Thoracic aorta (tissue), 2 donors: Measurements from ENCODE around the gene BSN. TPM values are rescaled to one million over a fixed set of nuclear protein-coding genes. Genes with fewer than 3 reads are reported as not detected.

Experiments used
- ATAC-seq: fragments of 150-250 bp; one replicate; pipeline ENCODE4 v1.8.0; 2017; ENCODE audit warnings: low read depth; ENCODE audit not compliant: insufficient number of reproducible peaks, low FRiP score
- DNase-seq: peaks from one replicate; pipeline ENCODE4 v3.0.0-alpha.2; 2020; ENCODE audit warnings: low spot score
- H3K27ac ChIP-seq, 2 donors: fragments of 200-600 bp; sonication (generic); 1 replicate in 1 of 2; 2 replicates in 1 of 2; pipeline ENCODE4 v1.5.1; 2016; ENCODE audit warnings: mild to moderate bottlenecking in 2 of 2, moderate library complexity in 2 of 2
- H3K27me3 ChIP-seq: fragments of 200-600 bp; sonication (generic); replicated peaks from 2 replicates; pipeline ENCODE4 v1.6.0; 2016; ENCODE audit warnings: mild to moderate bottlenecking; ENCODE audit not compliant: insufficient read depth
- H3K36me3 ChIP-seq: fragments of 200-600 bp; sonication (generic); one replicate; pipeline ENCODE4 v1.5.1; 2016
- H3K4me1 ChIP-seq, 2 donors: fragments of 200-600 bp; sonication (generic); 1 replicate in 1 of 2; 2 replicates in 1 of 2; pipeline versions ENCODE4 v1.5.1 to v1.6.0; 2016; ENCODE audit warnings: low read depth in 2 of 2, mild to moderate bottlenecking in 1 of 2; ENCODE audit not compliant: control insufficient read depth in 1 of 2
- H3K4me3 ChIP-seq: fragments of 200-600 bp; sonication (generic); 2 replicates; pipeline ENCODE4 v1.5.1; 2016; ENCODE audit warnings: mild to moderate bottlenecking
- H3K9me3 ChIP-seq: fragments of 200-600 bp; sonication (generic); 2 replicates; pipeline ENCODE4 v1.5.1; 2016
- total RNA-seq, 2 donors: library from RNA; depleted of rRNA; stranded (reverse); fragments of >200 nt; gene quantifications; one replicate each; pipeline versions ENCODE4 v1.1.0 to v1.2.3, GENCODE V29; 2016
- TF ChIP-seq, protein P1 (sequence below): fragments of 200-600 bp; sonication (generic); IDR thresholded peaks from one replicate; pipeline ENCODE4 v1.5.1; 2019; ENCODE audit warnings: antibody characterized with exemption

The BSN gene
- total RNA-seq, 2 donors from 2014 or later: 0.27 to 0.35 TPM

DNA sequence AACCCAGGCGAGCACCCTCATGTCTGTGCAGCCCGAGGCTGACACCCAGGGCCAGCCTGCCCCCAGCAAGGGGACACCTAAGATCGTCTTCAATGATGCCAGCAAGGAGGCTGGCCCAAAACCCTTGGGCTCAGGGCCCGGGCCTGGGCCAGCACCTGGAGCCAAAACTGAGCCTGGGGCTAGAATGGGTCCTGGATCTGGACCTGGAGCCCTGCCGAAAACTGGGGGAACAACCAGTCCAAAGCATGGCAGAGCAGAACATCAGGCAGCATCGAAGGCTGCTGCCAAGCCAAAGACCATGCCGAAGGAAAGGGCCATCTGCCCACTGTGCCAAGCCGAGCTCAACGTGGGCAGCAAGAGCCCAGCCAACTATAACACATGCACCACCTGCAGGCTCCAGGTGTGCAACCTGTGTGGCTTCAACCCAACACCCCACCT lies 88.5 kb downstream of the BSN start:
- peaks cover 0 to 13% of the 10 kb centered on the region in 2 donors for H3K4me1 ChIP-seq
- ATAC-seq: no peak
- TF ChIP-seq, protein P1, sequence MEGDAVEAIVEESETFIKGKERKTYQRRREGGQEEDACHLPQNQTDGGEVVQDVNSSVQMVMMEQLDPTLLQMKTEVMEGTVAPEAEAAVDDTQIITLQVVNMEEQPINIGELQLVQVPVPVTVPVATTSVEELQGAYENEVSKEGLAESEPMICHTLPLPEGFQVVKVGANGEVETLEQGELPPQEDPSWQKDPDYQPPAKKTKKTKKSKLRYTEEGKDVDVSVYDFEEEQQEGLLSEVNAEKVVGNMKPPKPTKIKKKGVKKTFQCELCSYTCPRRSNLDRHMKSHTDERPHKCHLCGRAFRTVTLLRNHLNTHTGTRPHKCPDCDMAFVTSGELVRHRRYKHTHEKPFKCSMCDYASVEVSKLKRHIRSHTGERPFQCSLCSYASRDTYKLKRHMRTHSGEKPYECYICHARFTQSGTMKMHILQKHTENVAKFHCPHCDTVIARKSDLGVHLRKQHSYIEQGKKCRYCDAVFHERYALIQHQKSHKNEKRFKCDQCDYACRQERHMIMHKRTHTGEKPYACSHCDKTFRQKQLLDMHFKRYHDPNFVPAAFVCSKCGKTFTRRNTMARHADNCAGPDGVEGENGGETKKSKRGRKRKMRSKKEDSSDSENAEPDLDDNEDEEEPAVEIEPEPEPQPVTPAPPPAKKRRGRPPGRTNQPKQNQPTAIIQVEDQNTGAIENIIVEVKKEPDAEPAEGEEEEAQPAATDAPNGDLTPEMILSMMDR: no peak
- H3K36me3 ChIP-seq: no peaks in the 10 kb centered on the region
- no peaks in the 10 kb centered on the region for H3K9me3 ChIP-seq
- H3K27me3 ChIP-seq: no peaks in the 10 kb centered on the region
- no peak overlapping the region for H3K27ac ChIP-seq
- DNase-seq: no peak
- H3K4me3 ChIP-seq: no peak overlapping the region

DNA sequence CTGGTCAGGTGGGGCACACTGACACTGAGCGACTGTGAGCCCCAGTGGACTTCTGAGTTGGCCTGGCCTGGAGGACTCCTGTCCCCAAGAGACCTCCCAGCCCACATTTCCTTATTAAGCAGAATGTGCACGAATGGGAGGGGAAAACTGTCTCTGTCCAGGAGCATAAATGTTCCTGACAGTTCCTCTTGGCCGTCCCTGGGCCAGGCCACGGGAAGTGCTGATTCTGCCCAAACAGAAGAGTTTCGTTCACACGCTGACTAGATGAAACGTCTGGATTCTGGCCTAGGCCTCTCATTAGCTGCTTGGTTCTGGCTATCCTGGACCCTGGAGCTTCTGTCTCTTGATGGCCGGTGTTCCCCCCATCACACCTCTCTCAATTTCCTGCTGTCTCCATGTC lies 90.4 kb downstream of the BSN start:
- TF ChIP-seq, protein P1: no peak
- H3K27me3 ChIP-seq: no peaks in the 10 kb centered on the region
- peaks cover 5 to 9% of the 10 kb centered on the region in 2 donors for H3K4me1 ChIP-seq
- H3K9me3 ChIP-seq: no peaks in the 10 kb centered on the region
- H3K36me3 ChIP-seq: no peaks in the 10 kb centered on the region
- no peak overlapping the region for H3K4me3 ChIP-seq
- ATAC-seq: no peak
- DNase-seq: no peak
- H3K27ac ChIP-seq: no peak overlapping the region

DNA sequence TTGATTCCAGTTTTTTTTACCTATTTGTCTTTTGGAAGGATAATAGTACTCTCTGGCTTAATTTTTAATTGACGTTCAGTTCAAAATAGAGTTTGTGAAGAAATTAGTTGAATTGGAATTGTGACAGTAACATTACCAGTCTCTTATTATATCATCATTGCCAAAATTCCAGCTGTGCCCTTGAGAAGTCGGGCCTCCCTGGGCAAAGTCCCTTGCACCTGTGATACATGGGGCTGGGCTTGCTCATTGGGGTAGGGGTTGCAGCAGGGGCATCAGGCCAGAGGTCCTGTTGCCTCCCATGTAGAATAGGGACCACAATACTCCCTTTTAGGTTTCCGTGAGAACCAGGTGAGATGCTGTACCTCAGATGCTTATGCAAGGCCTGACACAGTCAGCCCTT lies 92.0 kb downstream of the BSN start:
- DNase-seq (no peak), ATAC-seq (no peak)
- no peaks in the 10 kb centered on the region for H3K36me3 ChIP-seq
- TF ChIP-seq, protein P1: no peak
- no peak overlapping the region for H3K27ac ChIP-seq
- no peaks in the 10 kb centered on the region for H3K9me3 ChIP-seq
- H3K4me3 ChIP-seq: no peak overlapping the region
- no peaks in the 10 kb centered on the region for H3K27me3 ChIP-seq
- peaks cover 5 to 9% of the 10 kb centered on the region in 2 donors for H3K4me1 ChIP-seq

DNA sequence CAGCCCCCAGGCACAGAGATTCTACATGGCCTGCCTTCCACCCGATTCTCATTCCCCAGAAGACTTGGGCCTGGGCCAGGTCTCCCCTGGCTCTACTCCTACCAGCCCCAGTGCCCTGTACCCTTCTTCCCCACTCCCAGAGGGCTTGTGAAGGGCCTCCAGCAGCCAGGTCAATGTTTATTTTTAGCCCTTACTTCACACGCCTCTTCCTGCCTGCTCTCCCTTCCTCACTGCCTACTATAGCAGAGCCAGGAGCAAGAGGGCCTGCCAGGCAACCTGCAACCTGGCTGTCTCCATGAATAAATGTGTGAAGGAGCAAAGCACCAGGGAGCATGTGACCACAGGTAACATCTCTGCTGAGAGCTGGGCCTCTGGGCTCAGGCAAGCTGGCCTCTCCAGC lies 93.5 kb downstream of the BSN start:
- no peaks in the 10 kb centered on the region for H3K36me3 ChIP-seq
- DNase-seq (no peak), ATAC-seq (no peak)
- H3K27me3 ChIP-seq: no peaks in the 10 kb centered on the region
- H3K9me3 ChIP-seq: no peaks in the 10 kb centered on the region
- H3K4me3 ChIP-seq: no peak overlapping the region
- TF ChIP-seq, protein P1: no peak
- no peak overlapping the region for H3K27ac ChIP-seq
- peaks cover 5 to 9% of the 10 kb centered on the region in 2 donors for H3K4me1 ChIP-seq

DNA sequence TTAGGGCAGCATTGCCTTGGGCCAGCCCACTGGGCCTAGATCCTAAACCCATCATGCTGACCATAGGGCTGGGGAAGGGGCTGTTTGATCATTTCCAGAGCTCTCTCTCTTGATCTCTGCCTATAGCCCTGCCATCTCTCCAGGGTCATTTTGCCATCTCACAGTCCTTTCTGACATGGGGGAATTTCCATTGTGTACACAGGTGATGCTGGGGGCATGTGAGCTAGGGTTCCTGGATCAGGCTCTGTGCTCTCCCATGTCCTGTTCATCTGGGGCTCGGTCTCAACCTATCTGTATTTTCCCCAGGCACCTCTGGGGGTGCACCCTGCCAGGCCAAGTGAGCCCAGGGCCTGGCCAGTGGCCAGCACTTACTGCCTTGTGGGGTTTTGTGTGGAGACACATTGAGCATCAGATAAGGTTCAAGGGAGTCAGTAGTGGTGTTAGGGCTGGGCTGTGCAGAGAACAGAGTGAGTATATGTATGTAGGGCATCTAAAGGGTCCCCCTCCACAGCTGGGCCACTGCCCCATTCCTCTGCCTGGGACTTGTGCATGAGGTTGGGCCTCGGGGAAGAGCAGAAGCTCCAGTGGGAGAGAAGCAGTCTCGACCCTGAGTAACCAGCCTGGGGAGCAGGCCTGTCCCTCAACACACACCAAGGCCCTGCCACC lies 94.2 kb downstream of the BSN start:
- DNase-seq: no peak
- Histone ChIP-seq H3K9me3 (no peaks in the 10 kb centered on the region), H3K27ac (no peak overlapping the region), H3K4me1 (peaks cover 5 to 9% of the 10 kb centered on the region in 2 donors), H3K4me3 (no peak overlapping the region), H3K27me3 (no peaks in the 10 kb centered on the region), H3K36me3 (no peaks in the 10 kb centered on the region)
- TF ChIP-seq, protein P1: no peak
- no peak for ATAC-seq
